Progenitor cell of endocrine pancreas (in vitro differentiated cells): Measurements from ENCODE around the gene ATG16L2. TPM values are rescaled to one million over a fixed set of nuclear protein-coding genes. Genes with fewer than 3 reads are reported as not detected.

ENCODE experiments used
- DNase-seq: peaks from one replicate; pipeline ENCODE4 v3.0.0; 2021; ENCODE audit warnings: low spot score; ENCODE audit not compliant: unreplicated experiment
- H3K27ac Mint-ChIP-seq: 2 replicates; pipeline ENCODE4 v1.8.0; 2021; ENCODE audit warnings: mild to moderate bottlenecking, moderate library complexity, mixed read lengths
- H3K27me3 Mint-ChIP-seq: 2 replicates; pipeline ENCODE4 v1.8.0; 2021; ENCODE audit warnings: mixed read lengths
- H3K36me3 Mint-ChIP-seq: 2 replicates; pipeline ENCODE4 v1.8.0; 2022; ENCODE audit warnings: mixed read lengths; ENCODE audit not compliant: insufficient read depth
- H3K4me1 Mint-ChIP-seq: 2 replicates; pipeline ENCODE4 v1.8.0; 2021; ENCODE audit warnings: low read depth, mixed read lengths
- H3K4me3 Mint-ChIP-seq: 2 replicates; pipeline ENCODE4 v1.8.0; 2021; ENCODE audit warnings: low read depth, mild to moderate bottlenecking, moderate library complexity, mixed read lengths
- H3K9me3 Mint-ChIP-seq: 2 replicates; pipeline ENCODE4 v1.8.0; 2021; ENCODE audit warnings: low read depth, mixed read lengths
- microRNA-seq: library from miRNA; unstranded; fragments of <30 nt; microRNA quantifications from one replicate; pipeline ENCODE4 v1.1.0, GENCODE V29; 2020; ENCODE audit warnings: borderline number of aligned reads; ENCODE audit not compliant: unreplicated experiment
- total RNA-seq: library from RNA; stranded (reverse); gene quantifications from 2 replicates; pipeline ENCODE4 v1.2.1, GENCODE V29; 2021
- TF ChIP-seq, protein P1 (sequence below): fragments of 200-600 bp; sonication (generic); IDR thresholded peaks from one replicate; pipeline ENCODE4 v1.5.0; 2021; ENCODE audit warnings: antibody characterized with exemption, mild to moderate bottlenecking; ENCODE audit not compliant: unreplicated experiment

Gene ATG16L2
- total RNA-seq, 1 donor from 2014 or later = 43.9 TPM

DNA sequence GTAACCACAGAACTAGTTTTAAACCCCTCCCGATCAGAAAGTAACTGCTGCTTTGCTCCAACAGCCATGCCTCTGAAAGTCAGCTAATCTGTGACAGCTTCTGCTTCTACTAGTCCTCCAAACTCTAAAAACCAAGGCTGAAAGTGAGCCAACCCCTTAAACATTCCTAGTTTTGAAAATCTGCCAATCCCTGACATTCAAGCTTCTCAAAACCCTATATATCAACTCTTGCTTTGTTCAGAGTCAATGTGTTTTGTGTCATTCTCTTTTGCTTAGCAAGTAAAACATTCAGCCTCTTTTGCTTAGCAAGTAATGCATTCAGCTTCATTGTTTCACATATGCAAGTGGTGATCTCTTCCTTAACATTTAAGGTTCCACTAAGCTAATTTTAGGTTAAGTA is 56.9 kb downstream of the ATG16L2 start:
- TF ChIP-seq, protein P1, sequence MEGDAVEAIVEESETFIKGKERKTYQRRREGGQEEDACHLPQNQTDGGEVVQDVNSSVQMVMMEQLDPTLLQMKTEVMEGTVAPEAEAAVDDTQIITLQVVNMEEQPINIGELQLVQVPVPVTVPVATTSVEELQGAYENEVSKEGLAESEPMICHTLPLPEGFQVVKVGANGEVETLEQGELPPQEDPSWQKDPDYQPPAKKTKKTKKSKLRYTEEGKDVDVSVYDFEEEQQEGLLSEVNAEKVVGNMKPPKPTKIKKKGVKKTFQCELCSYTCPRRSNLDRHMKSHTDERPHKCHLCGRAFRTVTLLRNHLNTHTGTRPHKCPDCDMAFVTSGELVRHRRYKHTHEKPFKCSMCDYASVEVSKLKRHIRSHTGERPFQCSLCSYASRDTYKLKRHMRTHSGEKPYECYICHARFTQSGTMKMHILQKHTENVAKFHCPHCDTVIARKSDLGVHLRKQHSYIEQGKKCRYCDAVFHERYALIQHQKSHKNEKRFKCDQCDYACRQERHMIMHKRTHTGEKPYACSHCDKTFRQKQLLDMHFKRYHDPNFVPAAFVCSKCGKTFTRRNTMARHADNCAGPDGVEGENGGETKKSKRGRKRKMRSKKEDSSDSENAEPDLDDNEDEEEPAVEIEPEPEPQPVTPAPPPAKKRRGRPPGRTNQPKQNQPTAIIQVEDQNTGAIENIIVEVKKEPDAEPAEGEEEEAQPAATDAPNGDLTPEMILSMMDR = no peak
- no peaks in the 10 kb centered on the region for H3K9me3 Mint-ChIP-seq
- H3K27me3 Mint-ChIP-seq = no peaks in the 10 kb centered on the region
- H3K4me1 Mint-ChIP-seq = peaks cover 1% of the 10 kb centered on the region
- H3K27ac Mint-ChIP-seq = no peak overlapping the region
- H3K4me3 Mint-ChIP-seq = no peak overlapping the region
- no peak for DNase-seq
- H3K36me3 Mint-ChIP-seq = peaks cover 10% of the 10 kb centered on the region

DNA sequence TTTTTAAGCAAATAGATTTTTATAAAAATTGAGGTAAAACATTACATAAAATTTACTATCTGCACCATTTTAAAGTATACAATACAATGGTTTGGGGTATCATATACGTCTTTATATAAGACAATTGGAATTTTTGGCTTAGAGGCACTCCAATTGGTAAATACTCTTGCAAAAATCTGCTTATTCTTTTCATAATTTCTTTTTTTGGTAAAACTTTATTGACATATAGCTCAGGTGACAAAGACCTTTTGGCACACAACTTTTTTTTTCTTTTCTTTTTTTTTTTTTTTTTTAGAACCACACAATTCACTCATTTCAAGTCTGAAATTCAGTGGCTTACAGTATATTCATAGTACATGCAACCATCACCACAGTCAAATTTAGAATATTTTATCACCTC is 57.8 kb downstream of the ATG16L2 start:
- TF ChIP-seq, protein P1 = no peak
- Mint-ChIP-seq H3K27ac (no peak overlapping the region), H3K9me3 (no peaks in the 10 kb centered on the region), H3K27me3 (no peaks in the 10 kb centered on the region), H3K36me3 (peaks cover 6% of the 10 kb centered on the region), H3K4me3 (no peak overlapping the region), H3K4me1 (peaks cover 1% of the 10 kb centered on the region)
- DNase-seq = no peak

DNA sequence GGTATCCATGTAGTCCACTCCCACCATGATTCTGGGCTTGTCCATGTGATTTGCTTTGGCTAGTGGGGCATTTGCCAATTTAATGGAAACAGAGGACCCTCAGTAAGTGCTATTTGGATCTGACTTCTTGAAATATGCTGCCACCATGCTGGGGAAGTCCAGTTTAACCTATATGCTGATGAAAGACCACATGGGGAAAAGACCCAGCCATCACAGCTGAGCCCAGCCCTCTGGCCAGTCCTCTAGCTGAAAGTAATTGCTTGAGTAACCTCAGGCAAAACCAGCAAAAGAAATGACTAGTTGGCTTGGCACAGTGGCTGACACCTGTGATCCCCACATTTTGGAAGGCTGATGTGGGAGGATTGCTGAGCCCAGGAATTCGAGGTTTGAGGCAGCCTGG is 61.5 kb downstream of the ATG16L2 start:
- Mint-ChIP-seq H3K27ac (no peak overlapping the region), H3K9me3 (no peaks in the 10 kb centered on the region), H3K4me1 (no peaks in the 10 kb centered on the region), H3K36me3 (peaks cover 6% of the 10 kb centered on the region), H3K4me3 (no peak overlapping the region), H3K27me3 (no peaks in the 10 kb centered on the region)
- no peak for DNase-seq
- TF ChIP-seq, protein P1 = no peak

DNA sequence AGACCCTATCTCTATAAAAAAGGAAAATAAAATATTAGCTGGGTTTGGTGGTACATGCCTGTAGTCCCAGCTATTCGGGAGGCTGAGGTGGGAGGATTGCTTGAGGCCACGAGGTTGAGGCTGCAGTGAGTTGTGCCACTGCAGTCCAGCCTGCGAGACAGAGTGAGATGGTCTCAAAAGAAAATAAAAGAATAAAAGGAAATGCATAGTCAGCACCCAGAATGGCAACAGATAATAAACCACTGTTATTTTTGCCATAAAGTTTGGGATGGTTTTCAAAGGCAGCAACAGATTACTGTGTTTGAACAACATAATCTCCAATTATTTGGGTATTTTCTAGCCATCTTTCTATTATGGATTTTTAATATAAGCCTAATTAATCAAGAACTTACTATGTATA is 61.9 kb downstream of the ATG16L2 start:
- DNase-seq = no peak
- H3K4me1 Mint-ChIP-seq = no peaks in the 10 kb centered on the region
- no peaks in the 10 kb centered on the region for H3K27me3 Mint-ChIP-seq
- TF ChIP-seq, protein P1 = no peak
- H3K36me3 Mint-ChIP-seq = peaks cover 7% of the 10 kb centered on the region
- H3K9me3 Mint-ChIP-seq = no peaks in the 10 kb centered on the region
- no peak overlapping the region for H3K4me3 Mint-ChIP-seq
- H3K27ac Mint-ChIP-seq = no peak overlapping the region

Small RNA genes within 50 kb of the gene (microRNA-seq; reads per million reads assigned to microRNA genes)
- not detected for gene MIR4692

Other genes starting within 250 kb of the ATG16L2 start
- gene PDE2A, start 140.0 kb upstream of the ATG16L2 start, total RNA-seq = 0.91 and 4.0 TPM in 2 replicates
- gene ARAP1, start 62.0 kb upstream of the ATG16L2 start, total RNA-seq = 83.4 and 86.7 TPM in 2 replicates
- 212 and 220 TPM in 2 replicates for gene STARD10, start 20.4 kb upstream of the ATG16L2 start, total RNA-seq